ENCODE measurements around the gene ZNF777. TPM values are rescaled to one million over a fixed set of nuclear protein-coding genes. Genes with fewer than 3 reads are reported as not detected.
A peak's percentile ranks its signal among the peaks of the same experiment; 100 is the strongest.
"Not testable (repeated sequence)": the region's sequence is repeated elsewhere in the genome, so short reads cannot be mapped to it uniquely, and the experiment has no call there.

The ZNF777 gene
- polyA plus RNA-seq, 1 experiment = 4.4 TPM

- Histone ChIP-seq H3K36me3 (ENCODE audit: control insufficient read depth, insufficient read depth, low read length) (no peaks in the 10 kb centered on the region), H3K27me3 (ENCODE audit: control insufficient read depth, insufficient read depth, low read length) (no peaks in the 10 kb centered on the region; the same call in 1 of the 2 replicates), H3K4me3 (ENCODE audit: low read depth, low read length) (peak overlapping the region; percentile 31)
- DNase-seq (ENCODE audit: low read depth) = no peak
- TF ChIP-seq CTCF (IDR thresholded peaks at IDR 0.05; ENCODE audit: insufficient read depth, low read depth, low read length) = no peak
- CTCF ChIA-PET = interaction anchor here (0.6 to 1.8 kb wide), 10 partner anchors 9 to 201 kb away, joined by 3 to 7 read pairs (median 4); no protein-coding TSS in a partner anchor
- POLR2A ChIA-PET = no interaction called here
Measured at GRCh38 chr7:149422162-149422913, 38.5 kb downstream of the ZNF777 start.

- H3K27me3 ChIP-seq (ENCODE audit: control insufficient read depth, insufficient read depth, low read length) = no peaks in the 10 kb centered on the region; the same call in none of the 2 replicates
- CTCF ChIA-PET = interaction anchor here (1.2 kb wide), 1 partner anchor 179 kb away, joined by 3 read pairs; no protein-coding TSS in a partner anchor
- no peak overlapping the region for H3K4me3 ChIP-seq (ENCODE audit: low read depth, low read length)
- H3K36me3 ChIP-seq (ENCODE audit: control insufficient read depth, insufficient read depth, low read length) = no peaks in the 10 kb centered on the region
- DNase-seq (ENCODE audit: low read depth) = no peak
- POLR2A ChIA-PET = no interaction called here
- TF ChIP-seq CTCF (IDR thresholded peaks at IDR 0.05; ENCODE audit: insufficient read depth, low read depth, low read length) = no peak
Measured at GRCh38 chr7:149420006-149420405, 40.9 kb downstream of the ZNF777 start.

GRCh38 chr7:149415391-149416071, 45.3 kb downstream of the ZNF777 start:
- POLR2A ChIA-PET = no interaction called here
- H3K4me3 ChIP-seq (ENCODE audit: low read depth, low read length) = no peak overlapping the region

GRCh38 chr7:149414745-149415390, 46.0 kb downstream of the ZNF777 start:
- Histone ChIP-seq H3K36me3 (ENCODE audit: control insufficient read depth, insufficient read depth, low read length) (no peaks in the 10 kb centered on the region), H3K4me3 (ENCODE audit: low read depth, low read length) (peak overlapping the region; percentile 6; the same call in 1 of the 2 replicates), H3K27me3 (ENCODE audit: control insufficient read depth, insufficient read depth, low read length) (peaks cover 2% of the 10 kb centered on the region)
- peak; percentile 19 for DNase-seq (ENCODE audit: low read depth)
- CTCF ChIA-PET = interaction anchor here (0.7 kb wide), 1 partner anchor 1564 kb away, joined by 3 read pairs; no protein-coding TSS in a partner anchor
- no peak for TF ChIP-seq CTCF (IDR thresholded peaks at IDR 0.05; ENCODE audit: insufficient read depth, low read depth, low read length)
- POLR2A ChIA-PET = no interaction called here

More at GRCh38 chr7:149415391-149416071, 45.3 kb downstream of the ZNF777 start:
- no peak for DNase-seq (ENCODE audit: low read depth)
- no peak for TF ChIP-seq CTCF (IDR thresholded peaks at IDR 0.05; ENCODE audit: insufficient read depth, low read depth, low read length)
- H3K36me3 ChIP-seq (ENCODE audit: control insufficient read depth, insufficient read depth, low read length) = no peaks in the 10 kb centered on the region
- H3K27me3 ChIP-seq (ENCODE audit: control insufficient read depth, insufficient read depth, low read length) = peaks cover 2% of the 10 kb centered on the region
- CTCF ChIA-PET = interaction anchor here (0.7 kb wide), 1 partner anchor 1564 kb away, joined by 3 read pairs; no protein-coding TSS in a partner anchor

- no peak overlapping the region for H3K4me3 ChIP-seq (ENCODE audit: low read depth, low read length)
- H3K27me3 ChIP-seq (ENCODE audit: control insufficient read depth, insufficient read depth, low read length) = peaks cover 2% of the 10 kb centered on the region
- ChIA-PET CTCF (no interaction called here), POLR2A (no interaction called here)
- no peaks in the 10 kb centered on the region for H3K36me3 ChIP-seq (ENCODE audit: control insufficient read depth, insufficient read depth, low read length)
- DNase-seq (ENCODE audit: low read depth) = no peak
- TF ChIP-seq CTCF (IDR thresholded peaks at IDR 0.05; ENCODE audit: insufficient read depth, low read depth, low read length) = no peak
Measured at GRCh38 chr7:149414171-149414570, 46.7 kb downstream of the ZNF777 start.

GRCh38 chr7:149413083-149413482, 47.8 kb downstream of the ZNF777 start:
- DNase-seq (ENCODE audit: low read depth); CTCF ChIA-PET; H3K27me3 ChIP-seq (ENCODE audit: control insufficient read depth, insufficient read depth, low read length); H3K4me3 ChIP-seq (ENCODE audit: low read depth, low read length); H3K36me3 ChIP-seq (ENCODE audit: control insufficient read depth, insufficient read depth, low read length): not testable (repeated sequence)
- POLR2A ChIA-PET = interaction anchor here (0.6 kb wide), 1 partner anchor 13 kb away, joined by 3 read pairs; no protein-coding TSS in a partner anchor
